Effector memory CD4-positive, alpha-beta T cell (primary cell): ENCODE data around the gene LRRC37A.
"Not testable (repeated sequence)": the region's sequence is repeated elsewhere in the genome, so short reads cannot be mapped to it uniquely, and the experiment has no call there.

ENCODE experiments used
- DNase-seq, 3 donors: peaks; one replicate each; pipeline ENCODE4 v3.0.0-alpha.2; 2020
- H3K27ac ChIP-seq: 2 replicates; pipeline ENCODE4 v1.7.0; 2013; ENCODE audit warnings: mild to moderate bottlenecking, low read length, moderate library complexity; ENCODE audit not compliant: insufficient read depth, poor library complexity, severe bottlenecking
- H3K27me3 ChIP-seq: replicated peaks from 2 replicates; pipeline ENCODE4 v1.7.0; 2013; ENCODE audit warnings: mild to moderate bottlenecking, low read length; ENCODE audit not compliant: insufficient read depth, control insufficient read depth, poor library complexity, severe bottlenecking
- H3K36me3 ChIP-seq: 2 replicates; pipeline ENCODE4 v1.7.0; 2013; ENCODE audit warnings: mild to moderate bottlenecking, low read length, moderate library complexity; ENCODE audit not compliant: control insufficient read depth, insufficient read depth
- H3K4me1 ChIP-seq: 2 replicates; pipeline ENCODE4 v1.7.0; 2013; ENCODE audit warnings: low read length, mild to moderate bottlenecking; ENCODE audit not compliant: control insufficient read depth, insufficient read depth, poor library complexity, severe bottlenecking
- H3K4me3 ChIP-seq: 2 replicates; pipeline ENCODE4 v1.7.0; 2013; ENCODE audit warnings: low read length, low read depth, mild to moderate bottlenecking; ENCODE audit not compliant: insufficient read depth, poor library complexity, severe bottlenecking
- H3K9me3 ChIP-seq: 2 replicates; pipeline ENCODE4 v1.7.0; 2013; ENCODE audit warnings: mild to moderate bottlenecking, low read length, moderate library complexity; ENCODE audit not compliant: control insufficient read depth

The LRRC37A gene

DNA sequence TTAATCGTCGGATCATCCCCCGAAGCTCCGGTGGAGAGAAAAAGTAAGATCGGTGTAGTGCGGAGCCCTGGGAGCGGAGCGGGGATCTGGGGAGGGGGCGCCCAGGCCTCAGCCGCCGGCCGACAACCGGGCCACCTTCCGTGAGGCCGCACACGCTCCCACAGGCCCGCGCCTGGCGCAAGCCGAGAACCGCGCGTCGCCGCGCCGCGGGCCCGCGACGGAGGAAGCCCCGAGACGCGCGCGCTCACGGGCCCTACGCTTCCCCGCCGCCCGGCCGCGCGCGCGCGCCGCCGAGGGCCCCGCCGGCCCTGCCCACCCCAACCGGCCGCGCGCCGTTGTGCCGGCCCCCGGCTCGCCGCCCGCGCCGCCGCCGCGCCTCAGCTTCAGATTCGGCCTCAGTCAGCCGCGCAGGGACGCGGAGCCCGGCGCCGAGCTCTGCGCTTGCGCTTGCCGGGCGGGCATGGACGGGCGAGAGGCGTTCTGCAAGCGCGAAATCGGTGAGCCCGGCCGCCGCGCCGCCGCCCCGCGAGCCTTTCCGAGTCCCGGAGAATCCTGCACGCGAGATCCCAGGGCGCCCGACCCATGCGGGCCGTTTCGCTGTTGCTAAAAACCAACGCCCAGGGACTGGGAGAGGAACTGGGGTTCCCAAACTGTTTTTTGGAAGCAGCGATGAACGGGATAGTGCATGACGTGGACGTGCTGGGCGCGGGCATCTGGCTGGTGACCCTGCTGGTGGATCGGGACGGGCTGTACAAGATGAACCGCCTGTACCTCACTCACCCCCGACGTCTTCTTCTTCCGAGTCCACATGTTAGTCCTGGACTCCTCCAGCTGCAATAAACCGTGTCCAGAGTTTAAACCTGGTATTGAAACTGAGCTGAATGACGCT, 28.0 kb upstream of the LRRC37A start:
- peak overlapping the region; percentile 68 for H3K27ac ChIP-seq
- H3K27me3 ChIP-seq: no peaks in the 10 kb centered on the region
- H3K9me3 ChIP-seq: no peaks in the 10 kb centered on the region
- peaks cover 21% of the 10 kb centered on the region for H3K4me1 ChIP-seq
- H3K36me3 ChIP-seq: no peaks in the 10 kb centered on the region
- peak overlapping the region; percentile 86 for H3K4me3 ChIP-seq
- DNase-seq: peak; percentile 77 to 81 (median 78)

GRCh38 chr17:46270032-46270431, 24.9 kb upstream of the LRRC37A start:
- no peak for DNase-seq
- H3K27me3 ChIP-seq: no peaks in the 10 kb centered on the region
- H3K9me3 ChIP-seq: no peaks in the 10 kb centered on the region
- H3K27ac ChIP-seq: no peak overlapping the region
- H3K36me3 ChIP-seq: no peaks in the 10 kb centered on the region
- H3K4me1 ChIP-seq: peaks cover 13% of the 10 kb centered on the region
- H3K4me3 ChIP-seq: no peak overlapping the region

DNA sequence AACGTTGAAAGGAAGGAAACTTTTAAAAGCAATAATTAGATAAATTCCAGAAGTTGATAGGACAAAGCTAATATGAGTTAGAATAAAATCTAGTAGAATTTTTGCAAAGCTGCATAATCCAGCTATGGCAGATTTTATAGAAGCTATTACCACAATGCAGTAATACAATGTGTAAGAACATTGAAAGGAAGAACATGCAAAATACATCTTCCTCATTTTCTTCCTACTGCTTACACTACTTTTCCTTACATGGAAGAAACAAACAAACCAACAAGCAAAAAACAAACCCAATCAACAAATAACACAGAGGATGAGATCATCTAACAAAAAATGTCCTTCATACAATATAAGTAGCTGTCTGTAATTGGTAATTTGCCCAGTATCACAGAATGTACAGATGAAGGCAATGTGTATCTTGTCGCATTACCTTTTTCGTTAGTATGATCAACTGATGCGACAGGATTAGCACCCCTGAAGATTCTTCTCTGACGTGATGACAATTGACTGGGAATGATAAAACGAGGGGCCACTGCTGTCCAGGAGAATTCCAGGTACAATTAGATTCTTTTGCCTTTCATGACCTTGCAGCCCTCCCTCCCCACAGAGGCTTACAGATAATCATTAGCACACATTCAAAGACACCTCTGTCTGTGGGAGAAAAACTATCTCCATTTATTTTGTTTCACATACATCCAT, 21.2 kb upstream of the LRRC37A start:
- no peak overlapping the region for H3K4me3 ChIP-seq
- no peaks in the 10 kb centered on the region for H3K27me3 ChIP-seq
- no peak for DNase-seq
- no peak overlapping the region for H3K27ac ChIP-seq
- no peaks in the 10 kb centered on the region for H3K4me1 ChIP-seq
- H3K36me3 ChIP-seq: no peaks in the 10 kb centered on the region
- H3K9me3 ChIP-seq: no peaks in the 10 kb centered on the region

- Histone ChIP-seq H3K4me3 (no peak overlapping the region), H3K27ac (no peak overlapping the region), H3K36me3 (no peaks in the 10 kb centered on the region), H3K9me3 (no peaks in the 10 kb centered on the region), H3K4me1 (no peaks in the 10 kb centered on the region), H3K27me3 (no peaks in the 10 kb centered on the region)
- DNase-seq: no peak
Measured at GRCh38 chr17:46274238-46274637, 20.7 kb upstream of the LRRC37A start.

DNA sequence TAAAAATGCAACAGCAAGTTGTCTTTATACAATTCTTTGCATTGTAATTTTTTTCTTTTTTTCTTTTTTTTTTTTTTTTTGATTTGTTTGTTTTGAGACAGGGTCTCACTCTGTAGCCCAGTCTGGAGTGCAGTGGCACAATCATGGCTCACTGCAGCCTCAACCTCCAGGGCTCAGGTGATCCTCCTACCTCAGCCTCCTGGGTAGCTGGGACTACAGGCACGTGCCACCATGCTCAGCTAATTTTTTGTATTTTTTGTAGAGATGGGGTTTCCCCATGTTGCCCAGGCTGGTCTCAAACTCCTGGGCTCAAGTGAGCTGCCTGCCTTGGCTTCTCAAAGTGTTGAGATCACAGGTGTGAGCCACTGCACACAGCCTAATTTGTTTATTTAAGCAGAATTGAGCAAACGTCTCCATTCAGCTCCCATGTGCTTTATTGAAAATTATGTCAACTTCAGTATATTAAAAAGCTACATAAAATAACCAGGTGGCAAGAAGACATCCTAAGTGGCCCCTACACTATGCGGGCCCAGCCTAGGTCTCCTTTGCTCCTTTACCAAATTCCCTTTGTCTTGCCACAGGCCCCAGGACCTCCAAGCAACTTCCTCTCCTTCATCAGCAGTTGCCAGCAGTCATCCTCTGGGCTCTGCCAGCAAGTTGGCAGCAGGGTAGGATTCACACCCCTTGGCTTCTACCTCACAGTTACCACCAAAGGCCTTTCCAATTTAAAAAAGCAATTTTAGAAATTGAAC, 18.0 kb upstream of the LRRC37A start:
- H3K4me3 ChIP-seq, H3K9me3 ChIP-seq, H3K27me3 ChIP-seq, DNase-seq, H3K4me1 ChIP-seq, H3K27ac ChIP-seq, H3K36me3 ChIP-seq: not testable (repeated sequence)

- not testable (repeated sequence) for H3K4me3 ChIP-seq, H3K4me1 ChIP-seq, H3K27me3 ChIP-seq, H3K27ac ChIP-seq, H3K36me3 ChIP-seq, H3K9me3 ChIP-seq, DNase-seq
Measured at GRCh38 chr17:46281336-46281735, 13.6 kb upstream of the LRRC37A start.

GRCh38 chr17:46282635-46283034, 12.3 kb upstream of the LRRC37A start:
- not testable (repeated sequence) for DNase-seq

DNA sequence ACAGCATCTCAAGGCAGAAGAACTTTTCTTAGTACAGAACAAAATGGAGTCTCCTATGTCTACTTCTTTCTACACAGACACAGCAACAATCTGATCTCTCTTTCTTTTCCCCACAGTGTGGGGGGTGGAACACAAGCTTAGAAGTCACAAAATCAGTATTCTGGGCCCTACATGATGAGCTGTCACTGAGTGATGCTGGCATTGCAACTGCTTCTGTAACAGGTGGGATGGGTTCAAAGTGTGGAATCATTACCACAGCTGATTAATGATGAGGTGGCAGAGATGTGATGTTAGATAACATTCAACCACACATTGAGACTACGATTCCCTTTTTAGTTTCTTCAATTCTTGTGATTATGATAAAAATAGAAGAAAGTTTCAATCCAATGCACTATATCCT, 10.5 kb upstream of the LRRC37A start:
- not testable (repeated sequence) for H3K9me3 ChIP-seq, H3K36me3 ChIP-seq, H3K27me3 ChIP-seq, H3K4me3 ChIP-seq, H3K27ac ChIP-seq, H3K4me1 ChIP-seq
- DNase-seq: peak in 1 of 3 donors; percentile 24

More at GRCh38 chr17:46282635-46283034, 12.3 kb upstream of the LRRC37A start:
- H3K4me3 ChIP-seq, H3K4me1 ChIP-seq, H3K27ac ChIP-seq, H3K27me3 ChIP-seq, H3K9me3 ChIP-seq, H3K36me3 ChIP-seq: not testable (repeated sequence)

DNA sequence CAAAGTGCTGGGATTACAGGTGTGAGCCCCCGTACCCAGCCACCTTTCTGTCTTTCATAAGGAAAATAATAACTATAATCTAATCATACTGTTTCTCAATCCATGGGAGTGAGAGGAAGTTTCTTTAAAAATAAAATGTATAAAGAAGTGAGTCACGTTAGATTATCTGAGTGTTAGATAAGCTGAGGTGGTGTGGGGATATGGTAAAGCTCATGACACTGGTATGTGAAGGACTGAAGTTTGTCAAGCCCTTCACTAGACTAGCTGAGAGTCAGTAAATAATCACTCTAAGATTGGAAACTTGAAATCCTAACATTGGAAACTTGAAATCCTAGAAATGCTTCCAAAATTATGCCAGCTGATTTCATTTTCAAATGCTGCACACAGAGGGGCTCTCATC, 9.4 kb upstream of the LRRC37A start:
- H3K27ac ChIP-seq, DNase-seq, H3K4me3 ChIP-seq, H3K4me1 ChIP-seq, H3K36me3 ChIP-seq, H3K27me3 ChIP-seq, H3K9me3 ChIP-seq: not testable (repeated sequence)
